Measurements from ENCODE around the gene VPS35.

VPS35 gene

DNA sequence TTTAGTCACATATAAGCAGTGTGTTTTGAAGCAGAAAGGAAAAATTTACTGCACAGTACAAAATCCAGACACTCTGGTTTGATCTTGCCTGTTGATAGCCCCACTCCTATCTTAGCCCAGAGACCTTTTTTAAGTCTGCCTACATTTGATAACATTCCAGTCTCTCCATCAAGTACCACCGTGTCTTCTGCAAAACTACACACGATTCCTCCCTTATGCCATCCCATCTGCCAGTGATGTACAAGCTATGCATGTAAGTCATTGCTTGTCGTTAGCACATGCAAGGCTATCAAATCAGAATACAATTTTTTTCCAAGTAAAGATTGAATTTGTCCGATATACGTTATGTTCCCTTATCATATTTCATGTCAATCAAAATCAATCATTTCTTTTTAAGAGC, 82.7 kb downstream of the VPS35 start:
- no peak for DNase-seq

All from NCI-H748 treated with DMSO at 0.1 percent for 48 hours (cell line).